ENCODE results near the gene RBM38.

The RBM38 gene

DNA sequence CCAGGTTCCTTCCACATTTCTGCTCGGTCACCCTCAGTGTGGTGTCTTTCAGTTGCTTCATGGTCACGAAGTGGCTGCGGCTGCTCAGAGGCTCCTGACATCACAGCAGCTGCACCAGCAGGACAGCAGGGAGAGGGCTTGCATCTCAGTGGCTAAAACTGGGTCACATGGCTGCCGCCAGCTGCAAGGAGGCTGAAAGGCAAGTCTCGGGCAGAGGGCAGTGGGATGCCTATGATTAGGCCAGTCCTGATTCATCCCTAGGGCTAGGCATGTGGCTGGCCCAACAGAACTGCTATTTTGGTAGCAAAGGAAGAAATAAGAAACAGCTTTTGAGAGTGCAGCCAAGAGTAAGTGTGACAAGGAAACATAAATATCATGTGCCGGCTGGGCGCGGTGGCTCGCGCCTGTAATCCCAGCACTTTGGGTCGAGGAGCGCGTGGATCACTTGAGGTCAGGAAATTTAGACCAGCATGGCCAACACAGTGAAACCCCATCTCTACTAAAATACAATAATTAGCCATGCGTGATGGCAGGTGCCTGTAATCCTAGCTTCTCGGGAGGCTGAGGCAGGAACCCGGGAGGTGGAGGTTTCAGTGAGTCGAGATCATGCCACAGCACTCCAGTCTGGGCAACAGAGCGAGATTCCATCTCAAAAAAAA is 46.6 kb downstream of the RBM38 start:
- DNase-seq: no peak

DNA sequence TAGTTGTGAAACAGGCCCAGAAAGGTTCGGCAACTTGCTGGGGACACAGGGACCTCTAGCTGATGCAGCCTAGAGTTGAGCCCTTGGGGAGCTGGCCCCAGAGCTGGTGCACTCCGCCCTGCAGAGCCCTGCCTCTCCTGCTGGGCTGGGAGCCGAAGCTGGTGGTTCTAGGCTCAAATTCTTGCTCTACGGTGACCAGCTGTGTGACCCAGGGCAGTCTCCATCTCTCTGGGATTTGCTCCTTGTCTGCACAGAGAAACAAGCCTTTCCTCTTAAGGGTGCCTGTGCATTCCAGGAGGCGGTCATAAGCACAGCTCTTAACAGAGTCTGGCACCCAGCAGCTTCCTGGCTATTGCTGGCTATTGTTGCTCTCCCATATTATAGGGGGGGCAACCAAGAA is 47.4 kb downstream of the RBM38 start:
- no peak for DNase-seq

DNA sequence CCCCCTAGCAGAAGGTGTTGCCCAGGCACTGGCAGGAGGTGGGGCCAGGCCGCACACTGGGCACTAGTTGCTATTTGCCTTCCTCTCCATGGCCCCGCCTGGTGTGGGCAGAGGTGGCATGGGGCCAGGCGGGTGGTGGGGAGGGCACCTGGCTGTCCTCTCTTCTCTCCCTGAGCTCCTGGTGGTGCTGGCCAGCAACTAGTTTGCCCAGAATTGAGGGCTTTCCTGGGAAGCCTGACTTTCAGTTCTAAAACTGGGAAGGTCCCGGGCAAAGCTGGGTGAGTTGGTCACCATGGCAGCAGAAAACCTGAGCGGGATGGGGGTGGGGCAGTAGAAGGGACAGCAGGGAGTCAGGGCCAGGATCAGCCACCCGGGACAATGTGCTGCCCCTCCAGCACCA is 48.2 kb downstream of the RBM38 start:
- no peak for DNase-seq

DNA sequence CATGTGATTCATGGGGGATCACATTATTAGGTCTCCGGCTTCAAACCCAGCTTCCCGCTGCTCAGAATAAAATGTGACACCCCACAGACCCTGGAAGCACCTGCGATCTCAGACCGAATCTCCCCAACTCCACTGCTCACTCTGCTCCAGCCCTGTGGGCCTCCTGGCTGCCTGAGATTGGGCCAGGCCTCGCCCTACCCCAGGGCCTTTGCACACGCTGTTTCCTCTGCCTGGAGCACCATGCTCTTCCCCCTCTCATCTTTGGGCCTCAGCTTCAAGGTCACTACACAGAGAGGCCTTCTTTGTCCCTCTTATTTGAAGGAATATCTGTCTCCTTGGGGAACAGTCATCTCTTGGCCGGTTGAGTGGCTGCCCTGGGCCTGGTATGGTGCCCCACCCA is 48.8 kb downstream of the RBM38 start:
- no peak for DNase-seq

DNA sequence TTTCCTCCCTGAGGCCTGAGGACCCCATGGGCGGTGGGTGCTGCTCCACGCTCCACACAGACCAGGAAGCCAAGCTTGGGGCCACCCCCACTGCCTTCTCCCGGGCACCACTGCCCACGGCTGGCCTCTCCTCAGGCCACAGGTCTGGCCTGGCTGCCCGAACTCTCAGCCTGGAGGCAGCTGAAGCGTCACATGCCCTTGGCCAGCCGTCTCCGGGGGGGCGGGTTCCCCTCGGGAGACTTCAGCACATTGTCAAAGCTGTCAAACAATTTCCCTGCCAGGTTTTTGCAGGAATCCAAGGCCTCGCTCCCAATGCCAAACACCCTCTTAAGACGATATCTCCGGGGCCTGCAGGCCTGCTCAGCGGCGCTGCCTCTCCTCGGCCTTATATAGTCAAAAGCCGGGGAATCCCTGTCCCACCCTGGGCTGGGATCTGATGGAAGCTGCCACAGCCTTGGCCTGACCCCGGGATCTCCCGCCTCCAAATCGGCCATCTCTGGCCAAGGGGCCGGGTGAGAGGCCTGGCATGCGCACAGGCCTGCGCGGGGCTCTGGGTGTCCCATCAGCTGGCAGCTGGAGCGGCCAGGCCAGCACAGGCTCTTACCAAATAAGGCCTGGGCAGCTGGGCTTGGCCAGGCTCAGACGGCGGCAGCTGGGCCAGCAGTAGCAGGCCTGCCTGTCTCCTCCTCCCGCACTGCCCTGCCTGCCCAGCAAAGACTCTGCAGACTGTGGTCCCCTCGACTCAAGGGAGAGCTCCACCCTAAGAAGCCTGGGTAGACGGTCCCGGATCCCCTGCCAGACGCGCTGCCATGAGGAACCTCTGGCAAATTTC is 49.7 kb downstream of the RBM38 start:
- no peak for DNase-seq

DNA sequence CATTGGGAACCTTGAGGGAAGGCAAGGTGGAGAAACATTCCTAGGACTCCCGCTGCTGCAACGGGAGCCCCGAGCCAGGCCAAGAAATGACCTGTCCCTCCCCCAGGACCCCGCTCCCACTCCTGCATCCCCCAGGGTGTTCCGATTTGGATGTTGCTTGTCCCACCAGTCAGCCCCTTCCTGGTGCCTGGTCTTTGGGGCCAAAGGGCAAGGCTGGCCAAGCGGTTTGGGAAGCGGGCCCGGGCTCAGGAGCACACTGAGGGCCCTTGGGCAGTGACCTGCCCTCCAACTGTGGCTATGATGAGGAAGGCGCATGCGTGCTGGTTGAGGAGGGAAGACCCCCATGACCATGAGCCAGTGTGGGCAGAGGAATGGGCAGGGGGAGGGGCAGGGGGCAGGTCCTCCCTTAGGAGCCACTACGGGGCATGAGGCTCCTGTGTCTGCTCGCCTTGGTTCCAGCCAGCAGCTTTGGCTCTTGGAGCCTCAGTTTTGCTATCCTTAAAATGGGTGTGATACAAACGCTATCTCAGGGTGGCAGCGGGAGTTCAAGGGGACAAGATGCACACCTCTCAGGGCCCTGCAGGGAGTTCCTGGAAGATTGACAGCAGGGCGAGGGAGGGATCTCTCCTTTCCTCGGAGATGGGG is 50.4 kb downstream of the RBM38 start:
- no peak for DNase-seq

DNA sequence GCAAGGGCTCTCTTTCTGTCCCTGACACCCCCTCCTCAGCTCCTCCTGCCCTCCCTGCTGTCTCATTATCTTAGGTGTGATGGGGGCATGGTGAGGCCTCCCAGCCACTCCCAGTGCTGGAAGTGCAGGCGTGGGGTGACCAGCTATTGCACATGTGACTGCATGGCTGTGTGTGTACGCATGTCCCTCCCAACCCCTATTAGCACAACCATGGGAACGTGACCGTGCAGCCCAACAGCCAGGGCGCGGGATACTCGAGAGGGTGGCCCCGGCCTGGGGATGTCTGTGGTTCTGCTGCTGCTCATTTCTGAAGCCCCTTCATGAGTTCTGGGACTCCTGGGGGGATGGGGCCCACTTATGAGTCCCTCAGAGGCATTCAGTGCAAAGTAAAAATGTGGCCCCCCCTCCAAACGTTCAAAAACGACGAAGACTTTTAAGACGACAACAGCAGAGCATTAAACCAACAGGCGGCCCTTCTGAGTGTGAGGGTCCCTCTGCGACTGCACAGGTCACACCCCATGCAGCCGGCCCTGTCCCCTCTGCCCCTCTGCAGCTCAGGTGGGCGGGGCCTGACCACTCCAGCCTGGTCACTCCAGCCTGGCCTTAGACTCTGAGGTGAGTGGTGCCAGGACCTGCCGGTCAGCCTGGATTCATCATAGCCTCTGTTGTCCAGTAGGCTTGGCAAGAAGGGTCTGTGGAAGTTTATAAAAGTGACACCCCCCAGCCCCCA is 51.1 kb downstream of the RBM38 start:
- DNase-seq: no peak

DNA sequence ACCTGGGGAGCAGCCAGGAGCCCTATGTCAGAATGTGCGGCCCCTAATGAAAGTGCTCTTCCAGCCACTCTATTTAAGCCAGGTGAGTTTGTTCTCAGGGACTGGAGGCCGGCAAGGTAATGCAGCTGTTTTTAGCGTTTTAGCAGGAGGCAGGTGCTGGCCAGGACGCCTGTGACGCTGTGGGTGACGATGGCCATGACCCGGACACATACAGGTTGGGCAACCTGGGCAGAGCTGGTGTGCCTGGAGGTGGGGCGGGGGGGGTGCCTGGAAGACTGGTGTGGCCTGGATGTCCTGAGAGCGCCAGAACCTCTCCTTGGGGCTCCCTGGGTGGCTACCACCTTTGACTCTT is 51.7 kb downstream of the RBM38 start:
- DNase-seq: no peak

DNA sequence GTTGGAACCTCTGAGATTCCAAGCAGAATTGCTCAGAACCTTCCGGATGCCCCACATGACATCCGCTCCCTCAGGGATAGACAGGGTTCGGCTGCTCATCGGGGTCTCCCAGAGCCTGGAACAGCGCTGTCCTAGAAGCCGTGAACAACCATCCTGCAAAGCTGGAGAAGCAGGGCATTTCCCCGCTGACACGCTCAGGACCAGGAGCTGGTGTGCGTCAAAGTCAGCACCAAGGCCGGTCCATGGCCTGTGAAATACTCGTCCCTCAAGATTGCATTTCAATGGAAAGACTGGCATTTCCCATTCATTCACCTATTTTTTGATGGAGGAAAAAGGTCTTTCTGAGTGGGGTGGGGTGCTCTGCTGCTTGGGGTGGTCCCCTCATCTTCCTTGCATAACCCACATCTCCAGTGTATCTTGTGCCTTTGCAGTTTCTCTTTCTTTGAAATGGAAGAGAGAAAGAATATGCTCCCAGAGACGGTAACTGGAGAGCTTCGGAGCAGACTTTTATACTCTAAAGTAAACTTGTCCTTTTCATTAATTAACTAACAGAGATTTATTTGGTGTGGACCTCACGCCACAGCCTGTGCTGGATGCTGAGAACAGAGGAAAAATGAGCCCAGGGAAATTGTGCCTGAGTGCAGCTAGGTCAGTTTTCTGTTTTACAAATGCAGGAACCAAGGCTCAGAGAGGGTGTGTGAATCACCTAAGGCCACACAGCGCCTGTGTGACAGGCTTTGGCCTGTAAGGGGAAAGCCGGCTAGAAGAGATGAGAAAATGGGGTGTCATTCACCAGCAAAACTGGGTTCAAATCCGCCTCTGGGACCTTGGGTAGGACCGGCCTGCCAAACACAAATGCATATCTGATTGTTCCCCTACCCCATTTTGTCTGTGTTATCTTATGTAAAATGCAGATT is 52.4 kb downstream of the RBM38 start:
- no peak for DNase-seq

DNA sequence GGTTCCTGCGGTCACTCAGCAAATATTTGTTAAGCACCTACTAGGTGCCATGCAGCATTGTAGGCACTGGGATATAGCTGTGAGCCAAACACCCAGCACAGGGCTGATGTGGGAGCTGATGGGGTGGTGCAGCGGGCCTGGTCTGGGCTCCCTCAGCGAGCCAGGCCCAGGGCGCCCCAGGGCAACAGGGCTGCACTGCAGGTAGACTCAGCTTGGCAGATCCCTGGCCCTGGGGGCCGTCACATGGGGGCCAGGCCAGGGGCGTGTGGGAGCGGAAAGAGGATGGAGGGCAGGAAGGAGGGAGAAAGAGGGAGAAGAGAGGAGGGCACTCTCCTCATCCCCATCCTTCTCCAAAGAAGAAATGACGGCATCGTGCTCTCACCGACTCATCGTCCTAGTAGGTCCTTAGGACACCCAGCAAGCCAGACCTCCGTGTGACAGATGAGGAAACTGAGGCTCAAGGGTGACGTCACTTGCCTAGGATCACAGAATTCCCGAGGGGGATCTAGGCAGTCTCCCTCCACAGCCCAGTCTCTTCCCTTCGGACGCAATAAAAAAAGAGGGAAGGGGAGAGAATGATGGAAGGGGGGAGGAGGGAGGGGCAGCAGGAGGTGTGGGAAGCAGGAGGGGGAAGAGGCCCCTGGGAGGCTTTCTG is 53.3 kb downstream of the RBM38 start:
- DNase-seq: no peak

DNA sequence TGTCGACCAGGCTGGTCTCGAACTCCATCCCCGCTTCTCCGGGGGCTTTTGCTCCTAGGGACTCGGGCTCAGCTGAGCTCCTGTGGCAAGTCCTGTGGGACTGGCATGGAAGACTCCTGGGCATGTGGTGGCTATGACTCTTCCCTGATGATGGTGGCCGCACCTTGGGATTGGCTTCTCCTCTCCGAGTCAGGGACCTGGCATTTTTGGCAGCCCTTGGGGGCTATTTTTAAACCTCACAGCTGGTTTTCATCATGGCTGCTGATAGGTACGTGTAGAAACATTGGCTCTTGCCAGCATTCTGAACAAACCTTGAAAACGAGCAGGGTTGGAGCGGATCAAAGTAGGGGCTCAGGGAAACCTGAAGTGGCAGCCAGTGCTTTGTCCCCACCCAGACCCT is 54.1 kb downstream of the RBM38 start:
- no peak for DNase-seq

DNA sequence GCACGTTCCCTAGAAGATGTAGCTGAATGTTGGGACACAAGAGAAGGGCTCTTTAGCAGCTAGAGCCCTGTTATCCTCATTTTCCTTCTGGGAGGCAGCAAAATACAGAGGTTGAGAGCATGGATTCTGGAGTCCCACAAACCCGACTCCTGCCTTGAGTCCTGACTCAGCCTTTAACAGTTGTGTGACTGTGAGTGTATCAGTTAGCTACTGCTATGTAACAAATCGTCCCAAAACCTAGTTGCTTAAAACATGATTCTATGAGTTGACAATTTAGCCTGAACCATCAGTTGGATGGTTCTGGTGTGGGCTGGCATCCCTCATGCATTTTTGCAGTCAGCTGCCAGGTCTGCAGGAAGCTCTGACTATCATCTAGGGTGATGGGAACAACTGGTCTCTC is 54.6 kb downstream of the RBM38 start:
- no peak for DNase-seq

DNA sequence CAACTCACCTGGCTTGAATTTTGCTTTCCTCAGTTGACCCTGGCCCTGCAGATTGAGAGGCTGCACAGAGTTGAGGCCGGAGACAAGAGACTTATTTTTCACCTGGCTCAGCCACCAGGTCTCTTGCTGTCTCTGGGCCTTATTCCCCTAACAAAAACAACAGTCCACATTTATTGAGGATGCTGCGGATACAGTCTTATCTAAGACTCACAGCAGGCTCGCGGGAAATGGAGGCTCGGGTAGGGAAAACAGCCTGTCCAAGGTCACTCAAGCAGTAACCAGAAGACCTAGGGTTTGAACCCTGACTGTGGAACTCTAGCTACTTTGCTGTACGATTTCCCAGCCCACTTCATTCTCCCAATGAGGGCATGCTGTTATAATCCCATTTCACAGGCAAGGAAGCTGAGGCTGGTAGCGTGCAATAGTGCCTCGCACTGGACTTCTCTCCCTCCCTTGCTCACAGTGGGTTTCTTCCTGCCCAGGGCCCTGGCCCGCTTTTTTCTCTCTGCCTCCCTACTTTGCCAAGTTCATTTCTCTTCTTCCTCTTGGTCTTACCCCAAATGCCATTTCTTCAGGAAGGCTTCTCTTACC is 57.7 kb downstream of the RBM38 start:
- DNase-seq: no peak

DNA sequence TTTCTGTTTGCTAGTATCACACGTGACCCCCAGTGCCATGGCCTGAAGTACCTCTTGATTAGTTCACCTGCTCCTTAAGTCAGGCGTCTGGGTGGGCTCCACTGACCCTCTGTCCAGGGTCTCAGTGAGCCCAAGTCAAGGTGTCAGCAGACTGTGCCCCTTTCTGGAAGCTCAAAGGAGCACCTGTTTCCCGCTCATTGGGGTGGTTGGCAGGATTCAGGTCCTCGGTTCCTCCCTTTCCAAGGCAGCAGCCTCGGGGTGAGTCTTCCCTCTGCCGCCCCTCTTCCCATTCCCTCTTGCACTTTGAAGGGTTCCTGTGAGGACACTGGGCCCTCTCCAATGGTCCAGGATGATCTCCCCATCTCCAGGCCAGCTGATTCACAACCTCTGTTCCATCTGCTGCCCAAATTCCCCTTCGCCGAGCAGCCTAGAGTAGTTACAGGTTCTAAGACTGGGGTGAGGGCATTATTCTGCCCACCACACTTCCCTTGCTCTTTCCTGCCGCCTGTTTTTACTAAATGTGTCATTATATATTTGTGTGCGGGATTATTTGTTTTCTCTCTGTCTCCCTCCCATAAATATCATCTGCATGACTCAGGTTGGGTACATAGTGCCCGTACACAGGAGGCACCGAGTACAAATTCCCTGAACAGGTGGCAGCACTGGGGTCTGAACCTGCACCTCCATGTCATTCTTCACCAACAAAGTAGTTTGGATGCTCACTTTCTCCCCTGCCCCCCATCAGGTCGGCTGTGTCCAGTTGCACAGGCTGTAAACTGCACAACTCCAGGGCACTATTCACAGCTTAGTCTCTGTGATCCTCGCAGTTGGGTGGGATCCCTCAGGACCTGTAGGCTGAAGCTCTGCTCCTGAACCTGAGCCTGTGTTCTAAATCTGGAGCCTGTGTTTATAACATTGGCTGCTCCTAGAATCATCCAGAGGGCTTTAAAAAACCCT is 58.5 kb downstream of the RBM38 start:
- DNase-seq: no peak

DNA sequence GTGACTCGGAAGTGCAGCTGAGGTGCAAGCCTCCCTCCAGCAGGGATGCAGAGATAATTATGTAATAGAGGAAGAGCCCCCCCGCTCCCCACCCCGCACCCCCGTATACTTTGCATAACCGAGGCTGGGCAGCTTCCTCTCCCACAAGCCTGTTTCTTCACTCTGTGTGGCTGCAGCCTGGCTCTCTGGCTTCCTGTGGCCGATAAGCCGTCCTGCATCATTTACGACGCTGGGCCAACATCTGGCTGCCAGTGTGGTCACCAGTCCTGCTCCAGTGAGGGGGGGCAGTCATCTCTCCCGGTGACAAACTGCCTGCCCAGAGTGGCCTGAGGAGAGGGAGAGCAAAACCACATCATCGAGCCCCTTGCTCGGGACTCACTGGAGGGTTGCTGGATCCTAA is 59.2 kb downstream of the RBM38 start:
- DNase-seq: no peak

DNA sequence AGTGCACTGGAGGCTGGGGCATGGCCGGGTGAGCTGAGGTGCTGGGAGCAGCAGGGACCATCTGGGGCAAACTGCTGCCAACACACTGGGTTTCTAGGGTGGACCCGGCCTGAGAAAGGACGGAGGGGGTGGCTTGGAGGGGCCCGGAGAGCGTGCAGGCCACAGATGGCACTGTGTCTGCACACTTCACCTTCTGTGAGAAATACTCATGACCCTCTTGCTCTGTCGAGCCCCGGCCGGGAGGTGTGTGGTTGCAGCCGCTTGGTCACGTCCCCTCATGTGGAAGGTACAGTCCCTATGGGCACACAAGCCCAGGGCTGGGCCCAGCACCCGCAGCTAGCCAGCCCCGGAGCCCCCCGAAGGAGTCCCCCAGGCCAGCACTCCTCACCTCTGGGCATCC is 59.7 kb downstream of the RBM38 start:
- no peak for DNase-seq

DNA sequence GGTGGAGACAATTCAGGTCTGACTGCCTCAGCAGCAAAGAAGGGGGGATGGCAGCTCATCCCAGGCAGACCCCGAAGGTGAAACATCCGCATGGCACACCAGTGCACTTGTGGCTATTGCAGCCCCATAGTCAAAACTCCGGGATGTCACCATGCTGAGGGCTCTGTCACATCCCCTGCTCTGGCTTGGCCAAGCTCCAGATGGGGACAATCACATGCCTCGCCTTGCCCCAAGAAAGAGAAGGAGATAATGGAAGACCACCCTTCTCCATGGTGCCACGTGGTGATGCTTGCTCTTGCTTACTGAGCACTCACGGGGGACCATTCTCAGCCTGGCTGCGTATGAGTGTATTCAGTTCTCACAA is 60.2 kb downstream of the RBM38 start:
- no peak for DNase-seq

DNA sequence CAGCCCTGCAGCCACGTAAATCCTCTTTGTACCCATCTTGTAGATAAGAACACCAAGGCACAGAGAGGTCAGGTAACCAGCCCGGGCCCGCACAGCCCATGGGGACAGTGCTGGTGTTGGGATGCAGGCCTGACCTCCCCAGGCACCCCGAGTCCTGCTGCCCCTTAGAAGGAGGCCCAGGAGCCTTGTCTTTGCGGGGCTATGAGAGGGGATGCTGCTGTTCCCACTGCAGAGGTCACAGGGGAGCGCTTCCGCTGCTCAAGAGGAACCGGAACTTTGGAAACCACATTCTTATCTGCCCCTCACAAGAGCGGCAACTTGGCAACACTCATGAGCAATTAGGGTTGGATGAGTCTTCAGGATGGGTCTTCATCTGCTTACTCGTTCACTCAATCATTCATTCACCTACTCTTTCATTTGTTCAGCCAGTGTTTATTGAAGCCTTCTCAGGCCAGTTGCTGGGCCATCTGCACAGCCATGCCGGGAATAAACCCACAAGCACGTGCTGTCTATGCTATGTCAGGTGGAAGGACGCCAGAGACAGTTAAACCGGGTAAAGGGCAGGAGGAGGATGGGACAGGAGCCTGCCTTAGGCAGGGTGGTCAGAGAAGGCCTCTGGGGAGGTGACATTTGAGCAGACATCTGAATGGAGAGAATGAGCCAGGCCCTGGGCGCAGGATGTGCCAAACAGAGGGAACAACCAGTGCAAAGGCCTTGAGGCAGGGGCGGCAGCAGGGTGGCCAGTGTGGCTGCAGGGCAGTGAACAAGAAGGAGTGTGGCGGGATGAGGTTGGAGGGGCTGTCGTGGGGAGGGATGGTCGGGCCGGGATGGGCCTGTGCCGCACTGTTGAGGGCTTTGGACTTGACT is 60.8 kb downstream of the RBM38 start:
- no peak for DNase-seq

DNA sequence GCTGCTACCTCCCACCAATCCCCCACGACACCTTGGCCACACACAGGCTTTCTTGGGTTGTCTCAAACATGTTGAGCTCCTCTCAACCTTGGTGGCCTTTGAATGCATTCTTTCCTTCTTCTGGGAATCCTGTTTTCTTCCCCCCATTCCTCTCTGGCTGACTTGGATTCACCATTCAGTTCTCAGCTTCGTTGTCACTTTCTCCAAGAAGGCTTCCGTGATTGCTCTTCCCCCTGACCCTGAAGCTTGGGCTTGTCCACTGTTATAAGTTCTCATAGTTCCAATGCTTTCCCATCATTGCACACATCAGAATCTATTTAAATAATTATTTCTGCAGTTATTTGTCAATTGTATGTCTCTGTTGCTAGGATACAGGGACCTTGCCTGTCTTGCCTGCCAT is 64.2 kb downstream of the RBM38 start:
- no peak for DNase-seq

Data from activated CD4-positive, alpha-beta T cell treated with anti-CD3 and anti-CD28 coated beads, Interleukin-2, amount 50 U/mL, for 1 hour (primary cell).